Astrocyte (in vitro differentiated cells and primary cell): ENCODE results near the gene P4HA1.

Source experiments
- CTCF ChIP-seq: IDR thresholded peaks from 2 replicates; pipeline ENCODE4 v1.5.1; 2011; ENCODE audit warnings: low read depth, mild to moderate bottlenecking, inconsistent platforms, low read length, moderate library complexity; ENCODE audit not compliant: insufficient read depth
- EZH2 ChIP-seq: IDR thresholded peaks from 2 replicates; pipeline ENCODE4 v1.6.1; 2012; ENCODE audit warnings: mild to moderate bottlenecking, low read length, inconsistent platforms; ENCODE audit not compliant: insufficient read depth

DNA sequence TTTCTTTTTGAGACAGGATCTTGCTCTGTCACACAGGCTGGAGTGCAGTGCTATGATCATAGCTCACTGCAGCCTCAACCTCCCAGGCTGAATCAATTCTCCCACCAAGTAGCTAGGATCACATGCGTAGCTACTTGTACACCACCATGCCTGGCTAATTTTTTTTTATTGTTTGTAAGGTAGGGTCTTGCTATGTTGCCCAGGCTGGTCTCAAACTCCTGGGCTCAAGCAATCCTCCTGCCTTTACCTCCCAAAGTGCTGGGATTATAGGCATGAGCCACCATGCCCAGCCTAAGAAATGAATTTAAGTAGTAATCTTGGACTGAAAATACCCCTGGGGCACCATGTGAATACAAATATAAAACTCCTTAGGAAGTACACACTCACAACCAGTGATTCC is 19.4 kb upstream of the P4HA1 start:
- TF ChIP-seq CTCF (no peak), EZH2 (no peak)
